ENCODE measurements around the gene SMPD3. TPM values are rescaled to one million over a fixed set of nuclear protein-coding genes. Genes with fewer than 3 reads are reported as not detected.

The SMPD3 gene
- polyA plus RNA-seq, 2 of the 4 experiments (the other 2 are of a cell fraction): 0.04 to 0.13 TPM

DNA sequence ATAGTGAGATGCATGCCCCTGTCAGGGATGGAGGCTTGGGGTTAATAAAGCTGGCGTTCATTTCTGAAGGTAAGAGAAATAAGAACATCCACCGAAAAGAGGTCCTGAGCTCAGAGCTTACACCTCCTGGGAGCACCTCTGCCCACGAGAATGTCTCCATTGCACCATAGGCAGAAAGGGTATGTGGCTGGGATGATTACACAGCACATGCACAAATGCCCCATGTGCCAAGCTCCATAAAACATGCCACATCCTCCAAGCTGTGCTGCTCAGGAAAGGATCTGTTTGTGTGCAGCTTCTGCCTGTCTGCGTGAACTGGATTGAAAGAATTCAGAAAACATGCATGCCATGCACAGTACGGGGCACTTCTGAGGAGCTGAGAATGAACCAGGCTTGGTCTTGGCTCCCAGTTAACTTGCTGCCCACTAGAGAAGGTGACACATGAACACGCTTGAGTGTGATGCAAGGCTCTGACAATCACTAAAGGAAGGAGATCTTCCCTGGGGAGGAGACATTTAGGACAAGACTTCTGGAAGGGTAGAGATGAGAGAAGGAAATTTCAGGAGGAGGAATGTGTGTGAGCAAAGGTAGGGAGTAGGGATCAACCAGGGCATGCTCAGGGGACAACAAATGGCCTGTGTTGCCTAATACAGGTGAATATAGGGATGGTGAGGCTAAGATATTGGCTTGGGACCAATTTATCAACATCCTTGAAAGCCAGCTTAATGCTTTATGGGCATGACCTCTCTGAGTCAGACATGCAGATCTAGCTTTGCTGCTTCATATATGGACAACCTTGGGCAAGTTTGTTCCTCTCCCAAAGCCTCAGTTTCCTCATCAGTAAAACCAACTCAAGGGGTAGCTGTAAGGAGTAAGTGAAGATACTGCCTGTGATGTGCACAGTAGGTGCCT lies 32.0 kb upstream of the SMPD3 start (continued):
- no peak for TF ChIP-seq RCOR1 (IDR thresholded peaks at IDR 0.05; ENCODE audit: low read depth, low read length)
- TF ChIP-seq JUNB (IDR thresholded peaks at IDR 0.05): no peak

DNA sequence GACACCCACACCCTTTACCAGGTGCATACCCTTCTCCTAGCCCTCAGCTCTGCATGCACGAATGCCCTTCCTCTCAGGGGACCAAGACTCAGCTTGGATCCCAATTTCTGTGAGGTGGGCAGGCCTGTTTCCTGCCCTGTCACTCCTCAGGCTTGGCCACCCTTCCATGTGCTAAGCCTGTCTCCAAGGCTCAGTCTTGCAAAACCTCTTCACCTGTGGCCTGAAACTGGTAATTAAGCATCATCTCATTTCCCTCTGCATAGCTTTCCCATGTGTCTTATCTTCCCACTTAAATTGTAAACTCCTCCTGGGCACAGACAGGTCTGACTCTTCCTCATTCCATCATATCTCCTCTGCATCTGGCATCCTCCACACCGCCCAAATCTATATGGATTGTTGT lies 31.0 kb upstream of the SMPD3 start:
- ChIA-PET CTCF (interaction anchor here (0.6 to 1.3 kb wide), 2 partner anchors 8 to 1348 kb away, joined by 3 to 4 read pairs; no protein-coding TSS in a partner anchor), POLR2A (no interaction called here)
- H3K4me1 ChIP-seq: no peaks in the 10 kb centered on the region
- ATAC-seq: no peak
- no peak overlapping the region for H3K27ac ChIP-seq
- DNase-seq (ENCODE audit: low read depth in 1 of 2, low spot score in 1 of 2): no peak
- H3K4me3 ChIP-seq: no peak overlapping the region
- no peak for FAIRE-seq
- TF ChIP-seq BHLHE40 (IDR thresholded peaks at IDR 0.05; ENCODE audit: low read depth, low read length) (no peak), KDM5A (IDR thresholded peaks at IDR 0.05) (no peak), PHF8 (IDR thresholded peaks at IDR 0.05; ENCODE audit: borderline replicate concordance, low read depth) (no peak)
- TF ChIP-seq, protein P1, sequence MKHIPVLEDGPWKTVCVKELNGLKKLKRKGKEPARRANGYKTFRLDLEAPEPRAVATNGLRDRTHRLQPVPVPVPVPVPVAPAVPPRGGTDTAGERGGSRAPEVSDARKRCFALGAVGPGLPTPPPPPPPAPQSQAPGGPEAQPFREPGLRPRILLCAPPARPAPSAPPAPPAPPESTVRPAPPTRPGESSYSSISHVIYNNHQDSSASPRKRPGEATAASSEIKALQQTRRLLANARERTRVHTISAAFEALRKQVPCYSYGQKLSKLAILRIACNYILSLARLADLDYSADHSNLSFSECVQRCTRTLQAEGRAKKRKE (CRISPR knock-in tag; IDR thresholded peaks at IDR 0.05; ENCODE audit: low read depth): no peak
- TF ChIP-seq, protein P2, sequence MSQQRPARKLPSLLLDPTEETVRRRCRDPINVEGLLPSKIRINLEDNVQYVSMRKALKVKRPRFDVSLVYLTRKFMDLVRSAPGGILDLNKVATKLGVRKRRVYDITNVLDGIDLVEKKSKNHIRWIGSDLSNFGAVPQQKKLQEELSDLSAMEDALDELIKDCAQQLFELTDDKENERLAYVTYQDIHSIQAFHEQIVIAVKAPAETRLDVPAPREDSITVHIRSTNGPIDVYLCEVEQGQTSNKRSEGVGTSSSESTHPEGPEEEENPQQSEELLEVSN (IDR thresholded peaks at IDR 0.05; ENCODE audit: borderline replicate concordance, low read depth): no peak
- WGBS (ENCODE audit: missing lambda C conversion rate): 45% methylated on average over 2 of the region's 2 CpGs
- H3K4me2 ChIP-seq: no peak overlapping the region
- peaks cover 9% of the 10 kb centered on the region; the same call in 1 of the 3 replicates for H3K9me3 ChIP-seq

DNA sequence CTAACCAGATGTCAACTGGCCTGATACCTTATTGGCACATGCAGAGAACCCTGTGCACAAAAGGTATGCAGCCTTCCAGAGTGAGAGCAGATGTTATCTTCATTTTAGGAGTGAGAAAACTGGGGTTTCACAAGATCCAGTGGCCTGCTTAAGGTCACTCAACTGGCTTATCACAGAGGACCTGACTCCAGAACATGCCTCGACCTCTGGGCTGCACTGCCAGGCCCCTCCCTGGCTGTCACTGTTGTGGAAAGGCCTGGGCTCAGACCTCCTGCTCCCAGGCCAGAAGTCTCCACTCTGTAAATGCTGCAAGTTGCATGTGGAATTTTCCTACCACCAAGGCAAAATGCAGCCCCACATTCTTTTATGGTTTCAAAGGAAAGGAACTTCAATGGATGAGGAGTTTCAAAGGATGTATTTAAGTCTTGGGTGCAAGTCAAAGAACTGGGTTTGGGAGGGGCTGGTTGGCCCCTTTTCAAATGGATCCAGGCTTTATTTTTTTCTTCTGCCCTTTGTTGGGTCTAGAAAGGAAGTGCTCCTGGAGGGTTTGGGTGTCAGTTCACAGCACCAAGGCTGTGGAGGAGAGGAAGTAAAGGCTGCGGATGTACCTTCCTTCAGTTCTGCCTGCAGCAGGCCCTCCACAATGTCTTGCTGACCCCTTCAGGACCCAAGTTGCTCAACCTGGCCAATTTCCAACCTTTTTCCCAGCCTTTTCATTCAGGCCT lies 30.4 kb upstream of the SMPD3 start:
- 46% methylated on average over 2 of the region's 2 CpGs for WGBS (ENCODE audit: missing lambda C conversion rate)
- no peak for TF ChIP-seq NFE2L2 (conservative IDR thresholded peaks at IDR 0.05; ENCODE audit: low read length)
- TF ChIP-seq CBX8 (IDR thresholded peaks at IDR 0.05): no peak
- no peak for TF ChIP-seq EP300 (IDR thresholded peaks at IDR 0.05)
- TF ChIP-seq EHMT2 (IDR thresholded peaks at IDR 0.05; ENCODE audit: low read depth): no peak
- FAIRE-seq (no peak), DNase-seq (ENCODE audit: low read depth in 1 of 2, low spot score in 1 of 2) (no peak), ATAC-seq (no peak)
- Histone ChIP-seq H3K4me1 (no peaks in the 10 kb centered on the region), H3K9me3 (peaks cover 6% of the 10 kb centered on the region; the same call in 1 of the 3 replicates), H3K4me2 (no peak overlapping the region), H3K27ac (no peak overlapping the region), H3K4me3 (no peak overlapping the region)
- ChIA-PET POLR2A (no interaction called here), CTCF (interaction anchor here (0.6 to 1.3 kb wide), 2 partner anchors 8 to 1349 kb away, joined by 3 to 4 read pairs; no protein-coding TSS in a partner anchor)

DNA sequence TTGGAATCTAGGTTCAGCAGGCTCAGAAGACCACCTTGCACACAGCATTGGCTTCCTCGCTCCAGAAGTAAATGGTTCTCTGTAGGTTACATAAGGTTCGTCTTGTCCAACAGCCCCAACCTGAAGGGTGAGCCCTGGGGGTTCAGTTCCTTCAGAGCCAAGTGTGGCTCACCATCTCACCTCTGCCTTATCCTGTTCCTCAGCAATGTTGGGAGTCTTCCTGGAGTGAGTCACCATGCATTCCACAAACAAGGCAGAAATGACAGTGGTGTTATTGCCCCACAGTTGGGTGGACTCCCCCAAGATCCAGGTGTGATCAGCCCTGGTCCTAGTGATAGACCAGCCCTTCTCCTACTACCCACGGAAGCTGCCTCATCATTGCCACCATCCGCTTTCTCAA lies 26.8 kb upstream of the SMPD3 start:
- WGBS (ENCODE audit: missing lambda C conversion rate): 38% methylated on average over 4 of the region's 4 CpGs
- ATAC-seq (peak in 1 of 2 experiments; percentile 42; a peak in 2 of 6 replicates), DNase-seq (ENCODE audit: low read depth in 1 of 2, low spot score in 1 of 2) (peak in 1 of 2 experiments; percentile 11), FAIRE-seq (no peak)
- CTCF ChIA-PET: interaction anchor here (0.5 kb wide), 1 partner anchor 904 kb away, joined by 3 read pairs; no protein-coding TSS in a partner anchor
- Histone ChIP-seq H3K4me2 (no peak overlapping the region), H3K4me1 (no peaks in the 10 kb centered on the region; the same call in 2 of the 3 replicates), H3K9me3 (no peaks in the 10 kb centered on the region), H3K27ac (no peak overlapping the region), H3K4me3 (no peak overlapping the region)
- POLR2A ChIA-PET: interaction anchor here (0.7 kb wide), 1 partner anchor 27 kb away, joined by 3 read pairs; the partner anchor contains the start of gene SMPD3
- TF ChIP-seq HOXA7 (CRISPR knock-in tag; IDR thresholded peaks at IDR 0.05) (no peak), RARB (CRISPR knock-in tag; IDR thresholded peaks at IDR 0.05) (no peak), CEBPB (IDR thresholded peaks at IDR 0.05) (no peak), ESRRA (IDR thresholded peaks at IDR 0.05; ENCODE audit: borderline replicate concordance, low read length) (no peak), JUNB (IDR thresholded peaks at IDR 0.05) (no peak), TFCP2L1 (CRISPR knock-in tag; IDR thresholded peaks at IDR 0.05) (no peak), NPAS2 (CRISPR knock-in tag; IDR thresholded peaks at IDR 0.05; ENCODE audit: borderline replicate concordance) (no peak), POLR2AphosphoS2 (conservative IDR thresholded peaks at IDR 0.05; ENCODE audit: low read length) (no peak), KDM1A (IDR thresholded peaks at IDR 0.05; ENCODE audit: low read depth) (no peak), ZSCAN20 (CRISPR knock-in tag; IDR thresholded peaks at IDR 0.05) (no peak), HOXB5 (CRISPR knock-in tag; IDR thresholded peaks at IDR 0.05) (no peak), PHF8 (IDR thresholded peaks at IDR 0.05; ENCODE audit: borderline replicate concordance, low read depth) (no peak), EP300 (IDR thresholded peaks at IDR 0.05) (no peak), GATA3 (IDR thresholded peaks at IDR 0.05; ENCODE audit: borderline replicate concordance) (no peak), HEYL (CRISPR knock-in tag; IDR thresholded peaks at IDR 0.05) (no peak)
- TF ChIP-seq, protein P3, sequence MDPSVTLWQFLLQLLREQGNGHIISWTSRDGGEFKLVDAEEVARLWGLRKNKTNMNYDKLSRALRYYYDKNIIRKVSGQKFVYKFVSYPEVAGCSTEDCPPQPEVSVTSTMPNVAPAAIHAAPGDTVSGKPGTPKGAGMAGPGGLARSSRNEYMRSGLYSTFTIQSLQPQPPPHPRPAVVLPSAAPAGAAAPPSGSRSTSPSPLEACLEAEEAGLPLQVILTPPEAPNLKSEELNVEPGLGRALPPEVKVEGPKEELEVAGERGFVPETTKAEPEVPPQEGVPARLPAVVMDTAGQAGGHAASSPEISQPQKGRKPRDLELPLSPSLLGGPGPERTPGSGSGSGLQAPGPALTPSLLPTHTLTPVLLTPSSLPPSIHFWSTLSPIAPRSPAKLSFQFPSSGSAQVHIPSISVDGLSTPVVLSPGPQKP (IDR thresholded peaks at IDR 0.05; ENCODE audit: low read depth, low read length): no peak
- TF ChIP-seq, protein P2 (IDR thresholded peaks at IDR 0.05; ENCODE audit: borderline replicate concordance, low read depth): no peak
- TF ChIP-seq, protein P4, sequence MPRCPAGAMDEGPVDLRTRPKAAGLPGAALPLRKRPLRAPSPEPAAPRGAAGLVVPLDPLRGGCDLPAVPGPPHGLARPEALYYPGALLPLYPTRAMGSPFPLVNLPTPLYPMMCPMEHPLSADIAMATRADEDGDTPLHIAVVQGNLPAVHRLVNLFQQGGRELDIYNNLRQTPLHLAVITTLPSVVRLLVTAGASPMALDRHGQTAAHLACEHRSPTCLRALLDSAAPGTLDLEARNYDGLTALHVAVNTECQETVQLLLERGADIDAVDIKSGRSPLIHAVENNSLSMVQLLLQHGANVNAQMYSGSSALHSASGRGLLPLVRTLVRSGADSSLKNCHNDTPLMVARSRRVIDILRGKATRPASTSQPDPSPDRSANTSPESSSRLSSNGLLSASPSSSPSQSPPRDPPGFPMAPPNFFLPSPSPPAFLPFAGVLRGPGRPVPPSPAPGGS (IDR thresholded peaks at IDR 0.05): no peak
